B cell (primary cell): ENCODE results near the gene AP5S1. TPM values are rescaled to one million over a fixed set of nuclear protein-coding genes. Genes with fewer than 3 reads are reported as not detected.

ENCODE experiments used
- ATAC-seq: fragments of 200-7000 bp; cut with Tn5 transposase; one replicate; pipeline ENCODE4 v1.10.0; 2021; ENCODE audit warnings: low read depth, mild to moderate bottlenecking, moderate number of reproducible peaks, moderate library complexity
- CTCF ChIA-PET: fragments of 350-600 bp; sonication (Branson Sonifier 250); formaldehyde crosslinking; loops from one replicate; lab custom pipeline; 2021; ENCODE audit warnings: antibody characterized with exemption, inconsistent platforms; lab: Charles Lee
- POLR2A ChIA-PET: fragments of 350-600 bp; sonication (Branson Sonifier 250); formaldehyde crosslinking; loops from one replicate; lab custom pipeline; 2021; ENCODE audit warnings: antibody characterized with exemption; lab: Charles Lee
- DNase-seq: peaks from one replicate; pipeline ENCODE4 v3.0.0; 2013
- H2AFZ ChIP-seq: 2 replicates; pipeline ENCODE4 v1.6.1; 2012; ENCODE audit warnings: mild to moderate bottlenecking, low read depth, low read length; ENCODE audit not compliant: insufficient read depth, poor library complexity, severe bottlenecking
- H3K27ac ChIP-seq, 2 donors: 1 replicate in 1 of 2; 2 replicates in 1 of 2; pipeline ENCODE4 v1.5.1; 2012 to 2013; ENCODE audit warnings: low read length in 2 of 2, mild to moderate bottlenecking in 2 of 2, moderate library complexity in 1 of 2
- H3K27me3 ChIP-seq, 4 experiments: fragments of 200-600 bp in 1 of 4; sonication (generic) in 1 of 4; replicated peaks in 1 of 4; 1 replicate in 2 of 4; 2 replicates in 2 of 4; pipeline versions ENCODE4 v1.6.1 to v1.7.0; 2013 to 2016; ENCODE audit warnings: low read length in 3 of 4, mild to moderate bottlenecking in 2 of 4, mixed read lengths in 1 of 4, moderate library complexity in 1 of 4; ENCODE audit not compliant: insufficient read depth in 4 of 4, control insufficient read depth in 3 of 4; ENCODE audit errors: control extremely low read depth in 1 of 4
- H3K36me3 ChIP-seq, 2 experiments: replicated peaks in 1 of 2; 1 replicate in 1 of 2; 2 replicates in 1 of 2; pipeline versions ENCODE4 v1.6.1 to v1.7.1; 2013; ENCODE audit warnings: low read length in 1 of 2; ENCODE audit not compliant: insufficient read depth in 2 of 2, control insufficient read depth in 1 of 2; ENCODE audit errors: control extremely low read depth in 1 of 2, extremely low read depth in 1 of 2
- H3K4me1 ChIP-seq, 2 donors: fragments of 200-600 bp in 1 of 2; sonication (generic) in 1 of 2; 1 replicate in 1 of 2; 2 replicates in 1 of 2; pipeline versions ENCODE4 v1.5.1 to v1.6.1; 2013 to 2017; ENCODE audit warnings: low read length in 2 of 2; ENCODE audit not compliant: control insufficient read depth in 2 of 2, insufficient read depth in 2 of 2
- H3K4me2 ChIP-seq: replicated peaks from 2 replicates; pipeline ENCODE3; 2012; ENCODE audit warnings: mild to moderate bottlenecking, low read depth, low read length; ENCODE audit not compliant: poor library complexity, severe bottlenecking
- H3K4me3 ChIP-seq, 5 experiments: fragments of 200-600 bp in 1 of 5; sonication (generic) in 1 of 5; 1 replicate in 3 of 5; 2 replicates in 2 of 5; pipeline versions ENCODE4 v1.5.1 to v1.7.0; 2011 to 2016; ENCODE audit warnings: low read length in 4 of 5, mild to moderate bottlenecking in 4 of 5, low read depth in 2 of 5, control low read depth in 1 of 5, moderate library complexity in 1 of 5; ENCODE audit not compliant: insufficient read depth in 1 of 5; ENCODE audit errors: control extremely low read depth in 1 of 5, extremely low read depth in 1 of 5
- H3K79me2 ChIP-seq: fragments of 200-600 bp; sonication (generic); one replicate; pipeline ENCODE4 v1.6.0; 2016; ENCODE audit warnings: low read length; ENCODE audit not compliant: control insufficient read depth, insufficient read depth
- H3K9ac ChIP-seq: fragments of 200-600 bp; sonication (generic); 2 replicates; pipeline ENCODE4 v1.6.1; 2017; ENCODE audit warnings: mild to moderate bottlenecking, low read length, moderate library complexity
- H3K9me3 ChIP-seq, 3 donors: one replicate each; pipeline versions ENCODE4 v1.6.1 to v1.7.1; 2013; ENCODE audit warnings: low read length in 2 of 3; ENCODE audit not compliant: control insufficient read depth in 2 of 3, insufficient read depth in 1 of 3; ENCODE audit errors: control extremely low read depth in 1 of 3
- H4K20me1 ChIP-seq: 2 replicates; pipeline ENCODE4 v1.6.0; 2012; ENCODE audit warnings: mild to moderate bottlenecking, low read length; ENCODE audit not compliant: insufficient read depth, control insufficient read depth, poor library complexity, severe bottlenecking
- H3K27ac Mint-ChIP-seq: one replicate; pipeline ENCODE4 v1.8.0; 2021; ENCODE audit warnings: mixed read lengths
- H3K27me3 Mint-ChIP-seq: one replicate; pipeline ENCODE4 v1.8.0; 2021; ENCODE audit warnings: mixed read lengths
- H3K4me1 Mint-ChIP-seq: one replicate; pipeline ENCODE4 v1.8.0; 2021; ENCODE audit warnings: mixed read lengths
- H3K4me3 Mint-ChIP-seq: one replicate; pipeline ENCODE4 v1.8.0; 2021; ENCODE audit warnings: mixed read lengths
- H3K9me3 Mint-ChIP-seq: one replicate; pipeline ENCODE4 v1.8.0; 2022; ENCODE audit warnings: mixed read lengths; ENCODE audit not compliant: insufficient read depth
- EZH2 ChIP-seq: IDR thresholded peaks from 2 replicates; pipeline ENCODE4 v1.6.1; 2012; ENCODE audit warnings: borderline replicate concordance, low read depth, mild to moderate bottlenecking, moderate library complexity, low read length; ENCODE audit not compliant: insufficient read depth, poor library complexity, severe bottlenecking
- WGBS: methylation state at CpG from one replicate; pipeline ENCODE4 v1.1.5; 2013; ENCODE audit warnings: missing lambda C conversion rate; ENCODE audit not compliant: insufficient coverage; 5-methylcytosine and 5-hydroxymethylcytosine counted together
- intact Hi-C: fragments of 100-400 bp; cut with micrococcal nuclease; formaldehyde crosslinking; loops from one replicate; pipeline ENCODE4 v1.10.0; 2022
- polyA plus RNA-seq: library from polyadenylated mRNA; depleted of rRNA; stranded (reverse); fragments of >200 nt; gene quantifications from 2 replicates; pipeline ENCODE4 v1.2.3, GENCODE V29; 2012
- total RNA-seq, 2 donors: library from RNA; stranded (reverse); fragments of 120-200 nt in 1 of 2; gene quantifications; 1 replicate in 1 of 2; 2 replicates in 1 of 2; pipeline versions ENCODE4 v1.2.3 to v1.2.4, GENCODE V29; 2013 to 2022
- TF ChIP-seq, protein P1 (sequence below): fragments of 200-600 bp; IDR thresholded peaks from one replicate; pipeline ENCODE4 v1.8.0; 2022; ENCODE audit warnings: antibody characterized with exemption, mild to moderate bottlenecking

The AP5S1 gene
- total and polyA plus RNA-seq, 2 donors (not counting 1 experiment from before 2014, with no cell fraction given), result 9.2 to 12.6 TPM

- TF ChIP-seq, protein P1, sequence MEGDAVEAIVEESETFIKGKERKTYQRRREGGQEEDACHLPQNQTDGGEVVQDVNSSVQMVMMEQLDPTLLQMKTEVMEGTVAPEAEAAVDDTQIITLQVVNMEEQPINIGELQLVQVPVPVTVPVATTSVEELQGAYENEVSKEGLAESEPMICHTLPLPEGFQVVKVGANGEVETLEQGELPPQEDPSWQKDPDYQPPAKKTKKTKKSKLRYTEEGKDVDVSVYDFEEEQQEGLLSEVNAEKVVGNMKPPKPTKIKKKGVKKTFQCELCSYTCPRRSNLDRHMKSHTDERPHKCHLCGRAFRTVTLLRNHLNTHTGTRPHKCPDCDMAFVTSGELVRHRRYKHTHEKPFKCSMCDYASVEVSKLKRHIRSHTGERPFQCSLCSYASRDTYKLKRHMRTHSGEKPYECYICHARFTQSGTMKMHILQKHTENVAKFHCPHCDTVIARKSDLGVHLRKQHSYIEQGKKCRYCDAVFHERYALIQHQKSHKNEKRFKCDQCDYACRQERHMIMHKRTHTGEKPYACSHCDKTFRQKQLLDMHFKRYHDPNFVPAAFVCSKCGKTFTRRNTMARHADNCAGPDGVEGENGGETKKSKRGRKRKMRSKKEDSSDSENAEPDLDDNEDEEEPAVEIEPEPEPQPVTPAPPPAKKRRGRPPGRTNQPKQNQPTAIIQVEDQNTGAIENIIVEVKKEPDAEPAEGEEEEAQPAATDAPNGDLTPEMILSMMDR, result no peak
- no peak for TF ChIP-seq EZH2
- Mint-ChIP-seq H3K27ac (no peak overlapping the region), H3K9me3 (no peaks in the 10 kb centered on the region), H3K27me3 (no peaks in the 10 kb centered on the region), H3K4me3 (no peak overlapping the region), H3K4me1 (peaks cover 8% of the 10 kb centered on the region)
- H3K4me1 ChIP-seq, result no peaks in the 10 kb centered on the region
- WGBS, result no CpG with 5 or more reads among the region's 6 CpGs
- intact Hi-C loops, result no loop called here
- ATAC-seq (no peak), DNase-seq (no peak)
- peaks cover 30% of the 10 kb centered on the region for H4K20me1 ChIP-seq
- no peak overlapping the region for H3K4me2 ChIP-seq
- no peak overlapping the region for H3K9ac ChIP-seq
- ChIA-PET POLR2A (no interaction called here), CTCF (interaction anchor here (0.7 to 2.4 kb wide), 3 partner anchors 39 to 737 kb away, joined by 3 to 8 read pairs (median 3); partner anchors contain the start of gene AP5S1)
- no peaks in the 10 kb centered on the region for H3K27me3 ChIP-seq
- no peak overlapping the region for H3K27ac ChIP-seq
- peaks cover 19% of the 10 kb centered on the region for H3K79me2 ChIP-seq
- H3K4me3 ChIP-seq, result no peak overlapping the region
- peaks cover 3 to 55% of the 10 kb centered on the region in 2 experiments for H3K36me3 ChIP-seq
- H3K9me3 ChIP-seq, result peaks cover 0 to 3% (median 0%) of the 10 kb centered on the region in 3 donors
- H2AFZ ChIP-seq, result no peak overlapping the region
Observed at GRCh38 chr20:3858689-3859088, 38.3 kb downstream of the AP5S1 start.

DNA sequence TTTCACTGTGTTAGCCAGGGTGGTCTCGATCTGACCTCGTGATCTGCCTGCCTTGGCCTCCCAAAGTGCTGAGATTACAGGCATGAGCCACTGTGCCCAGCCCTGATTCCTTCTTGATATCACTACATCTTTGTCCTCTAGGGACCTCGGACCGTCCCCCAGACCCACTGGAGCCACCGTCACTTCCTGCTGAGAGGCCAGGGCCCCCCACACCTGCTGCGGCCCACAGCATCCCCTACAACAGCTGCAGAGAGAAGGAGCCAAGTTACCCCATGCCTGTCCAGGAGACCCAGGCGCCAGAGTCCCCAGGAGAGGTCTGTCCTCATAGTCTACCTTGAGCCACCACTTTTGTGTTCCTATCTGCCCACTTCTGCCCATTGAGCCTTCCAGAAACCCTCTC, 40.8 kb downstream of the AP5S1 start:
- 100% methylated on average over 6 of the region's 7 CpGs for WGBS

More for the DNA sequence above, 40.8 kb downstream of the AP5S1 start:
- H3K4me2 ChIP-seq, result no peak overlapping the region
- peaks cover 5% of the 10 kb centered on the region for H3K4me1 Mint-ChIP-seq
- no peaks in the 10 kb centered on the region for H3K9me3 Mint-ChIP-seq
- no peak overlapping the region for H3K27ac ChIP-seq
- no peak overlapping the region for H3K27ac Mint-ChIP-seq
- H3K27me3 ChIP-seq, result no peaks in the 10 kb centered on the region
- TF ChIP-seq, protein P1, result no peak
- TF ChIP-seq EZH2, result no peak
- ChIA-PET CTCF (no interaction called here), POLR2A (interaction anchor here (0.6 kb wide), 1 partner anchor 63 kb away, joined by 5 read pairs; no protein-coding TSS in a partner anchor)
- intact Hi-C loops, result no loop called here
- no peaks in the 10 kb centered on the region for H3K27me3 Mint-ChIP-seq
- peaks cover 12% of the 10 kb centered on the region for H3K79me2 ChIP-seq
- DNase-seq (no peak), ATAC-seq (no peak)
- H3K36me3 ChIP-seq, result peaks cover 13 to 72% of the 10 kb centered on the region in 2 experiments
- H3K4me3 ChIP-seq, result no peak overlapping the region
- H2AFZ ChIP-seq, result no peak overlapping the region
- no peak overlapping the region for H3K4me3 Mint-ChIP-seq
- H4K20me1 ChIP-seq, result peaks cover 22% of the 10 kb centered on the region
- no peaks in the 10 kb centered on the region for H3K4me1 ChIP-seq
- peaks cover 0 to 3% (median 0%) of the 10 kb centered on the region in 3 donors for H3K9me3 ChIP-seq
- no peak overlapping the region for H3K9ac ChIP-seq
